Urothelium cell line (cell line): ENCODE measurements around the gene DYNC1LI1.
"Not testable (repeated sequence)": the region's sequence is repeated elsewhere in the genome, so short reads cannot be mapped to it uniquely, and the experiment has no call there.

Source experiments
- DNase-seq: peaks from one replicate; pipeline ENCODE4 v3.0.0; 2011; ENCODE audit warnings: low spot score, mixed read lengths
- FAIRE-seq: peaks from 2 replicates; lab custom pipeline; 2011; peaks lifted over from hg19 to GRCh38; lab: Jason Lieb, UNC

DYNC1LI1 gene

DNA sequence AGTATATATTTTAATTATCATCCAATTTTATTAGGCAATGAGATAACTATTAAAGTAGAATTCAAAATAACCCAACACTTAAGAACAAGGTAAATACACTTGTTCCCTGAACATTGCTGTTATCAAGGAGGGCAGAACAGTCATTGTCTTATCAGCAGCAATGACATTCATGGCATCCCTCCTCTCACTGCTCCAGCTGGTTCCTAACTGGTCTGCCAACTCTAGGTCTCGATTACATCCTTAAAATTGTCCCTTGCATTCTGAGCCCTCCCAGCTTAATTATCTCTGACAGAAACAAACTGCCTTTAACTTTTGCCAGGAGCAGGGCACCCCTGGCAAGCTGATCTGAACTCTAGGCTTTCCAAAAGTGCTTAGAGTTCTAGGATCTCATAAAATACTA is 14.0 kb upstream of the DYNC1LI1 start:
- FAIRE-seq (no peak), DNase-seq (no peak)

DNA sequence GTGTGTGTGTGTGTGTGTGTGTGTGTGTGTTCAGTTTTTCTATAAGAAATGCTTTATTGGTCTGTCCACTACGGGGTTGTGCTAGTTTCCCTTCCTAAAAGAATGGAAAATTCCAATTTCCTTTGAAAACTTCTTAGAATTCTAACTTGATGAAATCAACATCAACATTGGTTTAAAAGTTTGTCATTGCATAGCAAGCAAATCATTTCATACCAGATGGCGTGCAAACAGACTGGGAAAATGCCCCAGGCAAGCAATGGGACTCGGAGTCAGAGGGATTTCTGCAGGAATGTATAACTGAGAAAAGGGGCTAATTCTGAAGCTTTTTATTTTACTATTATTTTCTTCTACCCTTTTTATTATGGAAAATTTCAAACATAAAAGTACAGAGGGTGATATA is 13.1 kb upstream of the DYNC1LI1 start:
- FAIRE-seq (no peak), DNase-seq (no peak)

DNA sequence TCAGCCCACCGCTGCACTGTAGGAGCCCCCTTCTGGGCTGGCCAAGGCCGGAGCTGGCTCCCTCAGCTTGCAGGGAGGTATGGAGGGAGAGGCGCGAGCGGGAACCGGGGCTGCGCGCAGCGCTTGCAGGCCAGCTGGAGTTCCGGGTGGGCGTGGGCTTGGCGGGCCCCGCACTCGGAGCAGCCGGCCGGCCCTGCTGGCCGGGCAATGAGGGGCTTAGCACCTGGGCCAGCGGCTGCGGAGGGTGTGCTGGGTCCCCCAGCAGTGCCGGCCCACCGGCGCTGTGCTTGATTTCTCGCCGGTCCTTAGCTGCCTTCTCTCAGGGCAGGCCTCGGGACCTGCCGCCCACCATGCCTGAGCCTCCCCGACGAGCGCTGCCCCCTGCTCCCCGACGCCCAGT is 8.0 kb upstream of the DYNC1LI1 start:
- FAIRE-seq, result not testable (repeated sequence)

GRCh38 chr3:32577581-32578556 is 7.2 kb upstream of the DYNC1LI1 start:
- DNase-seq (no peak), FAIRE-seq (no peak)

More for the DNA sequence above, 8.0 kb upstream of the DYNC1LI1 start:
- DNase-seq, result not testable (repeated sequence)

DNA sequence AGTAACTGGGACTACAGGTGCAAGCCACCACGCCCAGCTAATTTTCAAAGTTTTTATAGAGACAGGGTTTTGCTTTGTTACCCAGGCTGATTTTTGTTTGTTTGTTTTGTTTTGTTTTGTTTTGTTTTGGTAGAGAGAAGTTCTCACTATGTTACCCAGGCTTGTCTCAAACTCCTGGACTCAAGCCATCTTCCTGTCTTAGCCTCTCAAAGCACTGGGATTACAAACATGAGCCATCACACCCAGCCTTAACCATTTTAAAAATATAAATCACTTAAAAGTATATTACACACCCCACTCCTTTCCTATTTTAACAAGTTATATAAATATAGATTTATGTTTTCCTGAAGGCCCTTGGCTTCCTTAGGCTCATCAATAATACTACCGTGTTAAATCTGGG is 6.5 kb upstream of the DYNC1LI1 start:
- FAIRE-seq, result no peak
- no peak for DNase-seq

- FAIRE-seq, result no peak
Observed at GRCh38 chr3:32575451-32576113, 4.9 kb upstream of the DYNC1LI1 start.

DNA sequence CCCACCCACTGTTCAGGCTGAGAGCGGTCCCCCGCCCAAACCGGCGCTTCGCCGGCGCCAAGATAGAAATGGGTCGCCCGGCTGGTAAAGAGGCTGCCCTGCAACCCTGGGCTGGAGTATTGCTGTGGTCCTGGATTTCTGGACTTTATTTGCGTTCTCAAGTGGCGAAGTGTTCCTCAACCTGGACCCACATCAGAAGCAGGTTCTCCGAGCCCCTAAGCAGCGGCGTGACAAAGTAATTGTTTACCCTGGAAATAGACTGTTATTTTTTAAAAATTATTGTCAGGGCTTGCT is 481 bp upstream of the DYNC1LI1 start:
- FAIRE-seq (no peak), DNase-seq (no peak)

More at GRCh38 chr3:32575451-32576113, 4.9 kb upstream of the DYNC1LI1 start:
- DNase-seq, result no peak

DNA sequence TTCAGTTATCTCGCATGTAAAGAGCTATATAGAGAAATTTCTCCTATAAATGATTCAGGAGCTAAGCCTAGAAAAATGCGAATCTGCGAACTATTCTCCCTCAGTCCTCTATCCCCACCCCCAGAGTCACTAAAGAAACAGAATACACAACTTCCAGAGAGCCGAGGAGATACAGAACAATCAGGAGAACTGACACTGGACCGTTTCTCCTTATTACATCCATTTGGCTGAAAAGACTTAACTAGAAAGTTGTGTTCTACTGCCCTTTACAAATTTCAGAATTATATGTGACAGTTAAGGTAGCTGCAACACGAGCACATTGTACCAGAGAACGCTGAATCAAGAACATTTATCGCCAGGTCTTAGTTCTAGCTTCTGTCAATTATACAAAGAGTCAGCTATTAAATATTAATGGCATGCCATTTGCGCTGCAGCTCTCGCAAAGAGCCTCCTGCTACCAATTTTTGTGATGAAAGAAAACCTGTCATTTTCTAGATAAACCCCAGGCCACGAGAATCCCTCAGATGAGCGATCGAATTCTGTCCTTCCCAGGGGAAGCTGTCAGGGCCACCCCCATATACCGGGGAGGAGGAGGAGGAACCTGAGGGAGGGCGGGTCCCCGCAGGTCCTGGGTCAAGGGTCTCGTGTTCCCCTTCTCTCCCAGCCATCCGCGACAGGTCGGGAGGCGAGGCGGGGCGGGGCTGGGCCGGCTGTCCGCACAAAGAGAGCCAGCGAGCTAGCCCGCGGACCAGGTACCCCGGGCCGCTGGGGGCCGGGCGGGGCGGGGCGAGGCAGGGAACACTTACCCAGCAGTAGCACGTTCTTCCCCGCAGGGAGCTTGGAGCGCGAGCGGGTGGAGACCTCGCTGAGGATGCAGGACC is 878 bp downstream of the DYNC1LI1 start:
- FAIRE-seq, result no peak
- DNase-seq, result peak; percentile 64

DNA sequence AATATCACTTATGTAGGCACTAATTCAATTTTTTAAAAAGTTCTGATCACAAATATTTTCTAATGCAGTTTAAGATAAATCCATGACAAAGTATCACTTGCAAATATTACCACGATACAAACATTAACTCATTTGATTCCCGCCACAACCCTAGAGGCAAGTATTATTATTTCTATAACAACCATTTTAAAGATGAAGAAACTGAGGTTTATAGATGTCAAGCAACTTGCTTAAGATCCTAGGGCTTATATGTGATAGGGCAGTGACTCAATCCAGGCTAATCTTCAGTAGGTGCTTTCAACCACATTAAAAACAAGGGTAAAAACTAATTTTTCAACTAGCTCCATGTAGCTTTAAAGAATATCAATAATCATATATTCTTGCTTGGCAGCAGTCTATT is 1.7 kb downstream of the DYNC1LI1 start:
- FAIRE-seq (no peak), DNase-seq (no peak)

DNA sequence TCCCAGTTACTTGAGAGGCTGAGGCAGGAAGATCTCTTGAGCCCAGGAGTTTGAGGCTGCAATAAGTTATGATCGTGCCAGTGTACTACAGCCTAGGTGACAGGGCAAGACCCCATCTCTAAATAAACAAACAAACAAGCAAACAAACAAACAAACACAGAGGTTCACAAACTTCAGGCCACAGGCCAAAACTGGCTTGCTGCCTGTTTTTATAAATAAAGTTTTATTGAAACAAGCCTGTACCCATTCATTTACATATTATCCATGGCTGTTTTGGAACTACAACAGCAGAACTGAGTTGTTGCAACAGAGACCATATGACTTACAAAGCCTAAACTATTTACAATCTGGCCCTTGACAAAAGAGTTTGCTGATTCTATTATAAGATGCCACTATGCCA is 6.5 kb downstream of the DYNC1LI1 start:
- FAIRE-seq (no peak), DNase-seq (no peak)

- DNase-seq (no peak), FAIRE-seq (no peak)
Observed at GRCh38 chr3:32562640-32563039, 8.0 kb downstream of the DYNC1LI1 start.

DNA sequence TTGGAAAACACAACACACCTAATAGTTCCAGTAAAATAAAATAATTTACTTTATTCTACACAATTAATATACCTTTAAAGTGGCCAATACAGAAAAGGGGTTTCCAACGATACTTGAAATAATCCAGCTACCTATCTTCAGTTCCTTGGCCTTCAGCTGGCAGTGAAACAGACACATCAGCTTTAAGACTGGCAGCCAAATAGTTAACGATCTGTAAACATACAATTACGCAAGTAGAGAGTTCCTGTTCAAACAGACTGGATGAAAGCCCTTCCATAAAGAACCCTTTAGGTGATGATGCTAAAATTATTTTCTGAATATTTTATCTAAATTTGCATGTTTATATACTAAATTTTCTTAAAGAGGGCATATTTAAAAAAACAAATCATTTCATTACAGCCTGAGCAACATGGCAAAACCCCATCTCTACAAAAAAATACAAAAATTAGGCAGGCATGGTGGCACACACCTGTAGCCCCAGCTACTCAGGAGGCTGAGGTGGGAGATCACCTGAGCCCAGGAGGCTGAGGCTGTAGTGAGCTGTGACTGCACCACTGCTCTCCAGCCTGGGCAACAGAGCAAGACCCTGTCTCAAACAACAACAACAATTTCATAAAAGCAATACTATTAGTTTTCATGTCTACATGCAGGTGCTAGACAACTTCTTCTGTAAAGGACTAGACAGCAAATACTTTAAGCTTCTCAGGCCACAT is 12.9 kb downstream of the DYNC1LI1 start:
- no peak for DNase-seq
- no peak for FAIRE-seq

DNA sequence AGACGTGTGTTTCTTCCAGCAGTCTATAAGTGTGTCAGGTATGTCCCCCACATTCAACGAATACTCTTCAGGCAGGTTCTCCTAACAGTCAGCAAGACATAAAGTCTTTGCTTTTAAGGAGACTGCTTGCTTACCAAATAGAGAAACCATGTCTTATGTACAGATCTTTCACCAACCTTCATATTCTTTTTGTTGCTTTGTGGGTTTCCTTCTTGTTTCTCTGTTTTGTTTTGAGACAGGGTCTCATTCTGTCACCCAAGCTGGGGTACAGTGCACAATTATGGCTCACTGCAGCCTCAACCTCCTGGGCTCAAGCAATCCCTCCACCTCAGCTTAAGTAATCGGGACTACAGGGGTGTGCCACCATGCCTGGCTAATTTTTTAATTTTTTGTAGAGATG is 14.3 kb downstream of the DYNC1LI1 start:
- FAIRE-seq (no peak), DNase-seq (no peak)

DNA sequence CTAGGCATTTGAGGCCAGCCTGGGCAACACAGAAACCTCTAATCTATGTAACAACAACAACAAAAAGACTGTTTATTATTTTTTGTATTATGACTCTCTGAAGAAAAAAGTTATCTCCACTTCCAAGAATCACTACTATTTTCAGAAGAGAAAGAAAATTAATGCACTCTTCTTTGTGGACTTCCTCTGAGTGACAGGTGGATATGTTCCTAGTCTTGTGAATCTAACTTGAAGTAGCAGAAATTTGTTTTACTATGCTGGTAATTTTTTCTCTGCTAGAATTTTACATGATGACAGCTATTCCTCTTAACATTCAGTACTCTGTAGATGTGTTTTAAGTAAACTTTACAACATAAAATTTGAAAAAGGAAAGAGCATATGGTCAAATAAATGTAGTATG is 16.7 kb downstream of the DYNC1LI1 start:
- FAIRE-seq, result no peak
- no peak for DNase-seq

GRCh38 chr3:32553459-32553858 is 17.2 kb downstream of the DYNC1LI1 start:
- FAIRE-seq (no peak), DNase-seq (no peak)

DNA sequence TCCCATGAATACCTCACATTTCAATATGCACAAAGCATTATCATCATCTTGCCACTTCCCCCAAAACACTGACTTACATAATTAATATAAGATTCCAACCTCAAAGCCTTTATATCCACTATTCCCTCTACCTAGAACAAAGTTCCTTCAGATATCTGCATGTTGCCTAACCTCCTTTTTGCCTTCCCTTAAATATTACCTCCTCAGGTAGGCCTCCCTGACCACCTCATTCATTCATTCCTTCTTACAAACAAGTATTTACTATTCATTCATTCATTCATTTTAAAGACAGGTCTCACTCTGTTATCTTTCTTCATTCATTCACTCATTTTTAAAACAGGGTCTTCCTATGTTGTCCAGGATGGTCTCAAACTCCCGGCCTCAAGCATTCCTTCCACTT is 18.6 kb downstream of the DYNC1LI1 start:
- FAIRE-seq (no peak), DNase-seq (no peak)

- FAIRE-seq (no peak), DNase-seq (no peak)
Observed at GRCh38 chr3:32551496-32551895, 19.2 kb downstream of the DYNC1LI1 start.

GRCh38 chr3:32551087-32551486 is 19.6 kb downstream of the DYNC1LI1 start:
- DNase-seq, result no peak
- FAIRE-seq, result no peak

GRCh38 chr3:32545305-32545704 is 25.4 kb downstream of the DYNC1LI1 start:
- FAIRE-seq, result no peak
- no peak for DNase-seq

- no peak for FAIRE-seq
- no peak for DNase-seq
Observed at GRCh38 chr3:32544894-32545293, 25.8 kb downstream of the DYNC1LI1 start.

GRCh38 chr3:32542807-32543206 is 27.9 kb downstream of the DYNC1LI1 start:
- DNase-seq (peak; percentile 4), FAIRE-seq (no peak)
